Activated CD8-positive, alpha-beta memory T cell treated with anti-CD3 and anti-CD28 coated beads for 4 hours (primary cell): ENCODE results near the gene FZR1.

Experiments used
- DNase-seq, 2 donors: peaks; one replicate each; pipeline ENCODE4 v3.0.0-alpha.2; 2020; ENCODE audit warnings: low read depth in 2 of 2

FZR1 gene

GRCh38 chr19:3474010-3474409 lies 32.1 kb upstream of the FZR1 start:
- no peak for DNase-seq

GRCh38 chr19:3474614-3475013 lies 31.5 kb upstream of the FZR1 start:
- DNase-seq, result no peak

GRCh38 chr19:3475449-3475848 lies 30.7 kb upstream of the FZR1 start:
- no peak for DNase-seq

GRCh38 chr19:3476830-3477229 lies 29.3 kb upstream of the FZR1 start:
- DNase-seq, result no peak

- DNase-seq, result no peak
Observed at GRCh38 chr19:3477506-3477905, 28.6 kb upstream of the FZR1 start.

GRCh38 chr19:3477951-3478350 lies 28.2 kb upstream of the FZR1 start:
- no peak for DNase-seq

- no peak for DNase-seq
Observed at GRCh38 chr19:3478409-3479176, 27.5 kb upstream of the FZR1 start.

GRCh38 chr19:3479177-3479833 lies 26.8 kb upstream of the FZR1 start:
- peak in 1 of 2 donors; percentile 14 for DNase-seq

- DNase-seq, result no peak
Observed at GRCh38 chr19:3479834-3480215, 26.3 kb upstream of the FZR1 start.

GRCh38 chr19:3480383-3481091 lies 25.6 kb upstream of the FZR1 start, which contains the start of gene SMIM24:
Gene SMIM24 (minus strand): TSS chr19:3480525. CDS start chr19:3480463, 62 bp downstream.
- no peak for DNase-seq

GRCh38 chr19:3481241-3482090 lies 24.6 kb upstream of the FZR1 start:
- no peak for DNase-seq

- no peak for DNase-seq
Observed at GRCh38 chr19:3482507-3483225, 23.4 kb upstream of the FZR1 start.

GRCh38 chr19:3483226-3483628 lies 22.9 kb upstream of the FZR1 start, which contains the start of gene SMIM44:
Gene SMIM44 (minus strand): TSS chr19:3483441. CDS start chr19:3483403, 38 bp downstream.
- no peak for DNase-seq

GRCh38 chr19:3491396-3492119 lies 14.6 kb upstream of the FZR1 start:
- no peak for DNase-seq

GRCh38 chr19:3492131-3492839 lies 13.8 kb upstream of the FZR1 start:
- DNase-seq, result no peak

GRCh38 chr19:3492919-3493318 lies 13.2 kb upstream of the FZR1 start:
- no peak for DNase-seq

GRCh38 chr19:3493651-3494050 lies 12.5 kb upstream of the FZR1 start:
- no peak for DNase-seq

- DNase-seq, result no peak
Observed at GRCh38 chr19:3494051-3494450, 12.1 kb upstream of the FZR1 start.

GRCh38 chr19:3494559-3494958 lies 11.6 kb upstream of the FZR1 start:
- DNase-seq, result no peak
